Measurements from ENCODE around the gene MPHOSPH9.
"Not testable (repeated sequence)": the region's sequence is repeated elsewhere in the genome, so short reads cannot be mapped to it uniquely, and the experiment has no call there.

Gene MPHOSPH9

DNA sequence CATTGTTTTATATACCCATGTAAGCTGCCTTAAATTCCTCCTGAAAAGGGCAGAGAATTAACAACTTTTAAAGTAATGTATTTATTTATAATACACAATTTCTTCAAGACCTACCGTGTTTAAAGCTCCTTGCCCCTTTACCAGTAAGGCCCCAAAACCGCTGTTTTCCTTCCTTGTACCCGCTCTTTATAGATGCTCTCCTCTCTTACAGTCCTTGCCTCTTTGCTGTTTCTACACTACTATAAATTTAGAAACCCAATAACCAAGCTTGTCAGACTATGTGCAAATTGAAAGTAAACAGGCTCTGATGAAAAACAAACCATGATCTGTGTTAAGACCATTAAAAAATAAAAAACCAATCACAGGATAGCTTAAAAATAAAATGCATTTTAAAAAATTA, 3.9 kb downstream of the MPHOSPH9 start:
- DNase-seq (ENCODE audit: low read depth, low spot score) = no peak

DNA sequence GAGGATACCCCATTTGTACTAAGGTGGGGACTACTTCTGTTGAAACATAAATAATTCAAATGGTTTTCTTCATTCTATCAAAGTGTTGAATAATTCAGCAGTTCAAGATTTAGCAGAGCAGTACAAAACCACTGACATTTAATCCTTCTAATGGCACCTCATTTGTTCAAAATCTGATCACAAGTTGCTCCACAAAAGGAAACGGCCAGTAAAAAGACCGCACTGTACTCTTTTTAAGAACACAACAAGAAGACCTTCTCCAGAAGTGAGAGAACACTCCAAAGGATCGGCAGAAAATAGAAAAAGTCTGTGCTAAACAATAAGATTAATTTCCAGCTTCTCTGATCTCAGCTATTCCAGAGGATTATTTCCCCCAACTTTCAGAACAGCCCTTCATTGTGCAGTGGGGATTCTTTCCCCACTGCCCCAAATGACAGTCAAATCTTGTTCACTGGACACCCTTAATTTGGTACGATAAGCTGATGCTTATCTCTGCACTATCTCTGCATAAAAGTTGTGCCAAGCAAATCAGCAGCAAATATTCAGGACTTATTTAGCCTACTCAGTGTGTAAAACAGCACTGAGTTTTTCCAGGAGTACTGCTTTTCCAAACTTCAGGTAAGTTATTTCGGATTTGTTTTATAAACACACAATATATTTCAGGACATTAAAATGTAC, 5.2 kb downstream of the MPHOSPH9 start:
- no peak for DNase-seq (ENCODE audit: low read depth, low spot score)

DNA sequence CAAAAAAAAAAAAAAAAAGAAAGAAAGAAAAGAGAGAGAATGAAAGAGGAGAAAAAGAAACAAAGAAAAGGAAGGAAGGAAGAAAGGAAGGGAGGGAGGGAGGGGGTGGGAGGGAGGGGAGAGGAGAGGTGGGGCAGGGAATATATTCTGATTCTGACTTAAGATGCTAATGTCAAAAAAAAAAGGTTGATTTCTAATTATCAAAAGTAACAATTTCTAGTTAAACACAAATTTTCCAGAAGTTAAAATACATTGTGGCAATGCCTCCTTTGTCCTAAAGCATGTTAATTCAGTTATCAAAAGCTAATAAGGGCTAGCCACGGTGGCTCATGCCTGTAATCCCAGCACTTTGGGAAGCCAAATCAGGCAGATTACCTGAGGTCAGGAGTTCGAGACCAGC, 7.5 kb downstream of the MPHOSPH9 start:
- DNase-seq (ENCODE audit: low read depth, low spot score) = no peak

DNA sequence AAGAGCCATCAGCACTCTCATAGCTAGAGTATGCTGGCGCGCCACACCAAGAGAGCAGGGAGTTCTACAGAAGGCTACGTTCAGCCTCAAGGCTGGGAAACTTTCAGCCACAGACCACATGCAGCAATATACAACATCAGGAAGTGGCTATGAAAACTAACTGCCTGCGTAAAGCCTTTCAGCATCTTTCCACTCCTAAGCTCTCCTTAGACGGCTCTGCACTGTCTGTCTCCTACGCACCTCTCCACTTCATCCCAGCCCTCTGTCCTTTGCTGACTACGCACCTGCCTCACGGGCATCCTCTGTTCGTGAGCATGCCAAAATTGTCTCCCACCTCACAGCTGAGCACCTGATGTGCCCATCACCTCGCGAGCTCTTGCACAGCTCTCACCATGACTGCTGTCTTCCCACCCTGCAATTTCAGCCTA, 9.7 kb downstream of the MPHOSPH9 start:
- no peak for DNase-seq (ENCODE audit: low read depth, low spot score)

DNA sequence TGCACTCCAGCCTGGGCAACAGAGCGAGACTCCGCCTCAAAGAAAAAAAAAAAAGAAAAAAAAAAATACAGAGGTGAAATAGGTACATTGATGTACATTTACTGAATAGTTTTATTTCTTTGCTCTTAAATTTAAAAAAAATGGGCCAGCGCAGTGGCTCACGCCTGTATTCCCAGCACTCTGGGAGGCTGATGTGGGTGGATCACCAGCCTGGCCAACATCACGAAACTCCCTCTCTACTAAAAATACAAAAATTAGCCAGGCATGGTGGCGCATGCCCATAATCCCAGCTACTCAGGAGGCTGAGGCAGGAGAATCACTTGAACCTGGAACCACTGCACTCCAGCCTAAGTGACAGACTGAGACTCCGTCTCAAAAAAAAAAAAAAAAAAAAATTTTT, 25.1 kb downstream of the MPHOSPH9 start:
- not testable (repeated sequence) for DNase-seq (ENCODE audit: low read depth, low spot score)

DNA sequence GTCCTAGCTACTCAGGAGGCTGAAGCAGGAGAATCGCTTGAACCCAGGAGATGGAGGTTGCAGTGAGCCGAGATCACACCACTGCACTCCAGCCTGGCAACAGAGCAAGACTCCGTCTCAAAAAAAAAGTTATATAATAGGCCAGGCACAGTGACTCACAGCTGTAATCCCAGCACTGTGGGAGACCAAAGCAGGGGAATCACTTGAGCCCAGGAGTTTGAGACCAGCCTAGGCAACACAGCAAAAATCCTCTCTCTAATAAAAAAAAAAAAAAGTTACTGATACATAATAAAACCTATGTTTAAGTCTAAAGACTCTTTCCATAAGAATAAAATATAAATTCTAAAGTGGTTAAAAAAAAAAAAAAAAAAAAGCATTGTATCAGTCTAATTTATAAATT, 26.1 kb downstream of the MPHOSPH9 start:
- DNase-seq (ENCODE audit: low read depth, low spot score) = not testable (repeated sequence)

DNA sequence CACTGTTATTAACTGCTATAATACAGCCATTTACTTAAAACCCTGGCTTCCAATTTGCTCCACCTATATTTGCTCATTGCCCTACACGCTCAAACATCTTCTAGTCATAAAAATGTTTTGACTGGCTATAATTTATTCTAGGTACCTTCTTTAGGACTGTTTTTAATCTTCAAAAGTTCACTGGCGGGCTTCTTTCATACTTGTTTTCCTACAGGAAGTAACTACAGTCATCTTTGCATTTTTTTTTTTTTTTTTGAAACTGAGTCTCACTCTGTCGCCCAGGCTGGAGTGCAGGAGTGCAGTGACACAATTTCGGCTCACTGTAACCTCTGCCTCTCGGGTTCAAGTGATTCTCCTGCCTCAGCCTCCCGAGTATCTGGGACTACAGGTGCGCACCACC, 32.5 kb downstream of the MPHOSPH9 start:
- DNase-seq (ENCODE audit: low read depth, low spot score) = no peak

DNA sequence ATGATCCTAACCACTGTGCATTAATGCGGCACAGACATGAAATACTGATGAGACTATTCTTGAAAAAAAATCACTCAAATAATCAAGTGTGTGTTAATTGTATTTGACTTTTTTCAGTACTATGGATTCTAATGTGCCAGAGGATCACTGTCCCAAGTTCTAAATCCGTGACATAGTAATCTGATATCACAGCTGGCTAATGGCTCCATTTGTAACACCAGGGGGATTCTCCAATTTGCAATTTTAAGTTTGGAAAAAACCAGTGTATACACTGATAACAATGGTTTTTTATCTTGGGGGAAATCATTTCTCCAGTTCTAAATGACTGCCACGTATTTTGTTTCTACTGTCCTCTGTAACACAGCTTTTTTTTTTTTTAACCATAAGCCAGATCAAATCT, 33.0 kb downstream of the MPHOSPH9 start:
- no peak for DNase-seq (ENCODE audit: low read depth, low spot score)

DNA sequence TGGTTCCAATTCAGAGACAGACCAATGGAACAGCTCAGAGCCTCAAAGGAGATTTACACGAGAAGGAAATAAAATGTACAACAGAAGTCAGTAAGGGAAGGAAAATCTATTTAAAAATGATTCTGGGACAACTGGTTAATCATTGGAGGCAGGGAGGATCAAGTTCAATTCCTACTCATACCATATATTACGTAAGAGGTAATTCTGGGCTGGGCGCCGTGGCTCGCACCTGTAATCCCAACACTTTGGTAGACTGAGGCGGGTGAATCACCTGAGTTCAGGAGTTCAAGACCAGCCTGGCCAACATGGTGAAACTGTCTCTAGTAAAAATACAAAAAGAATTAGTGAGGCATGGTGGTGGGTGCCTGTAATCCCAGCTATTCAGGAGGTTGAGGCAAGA, 45.3 kb downstream of the MPHOSPH9 start:
- no peak for DNase-seq (ENCODE audit: low read depth, low spot score)

DNA sequence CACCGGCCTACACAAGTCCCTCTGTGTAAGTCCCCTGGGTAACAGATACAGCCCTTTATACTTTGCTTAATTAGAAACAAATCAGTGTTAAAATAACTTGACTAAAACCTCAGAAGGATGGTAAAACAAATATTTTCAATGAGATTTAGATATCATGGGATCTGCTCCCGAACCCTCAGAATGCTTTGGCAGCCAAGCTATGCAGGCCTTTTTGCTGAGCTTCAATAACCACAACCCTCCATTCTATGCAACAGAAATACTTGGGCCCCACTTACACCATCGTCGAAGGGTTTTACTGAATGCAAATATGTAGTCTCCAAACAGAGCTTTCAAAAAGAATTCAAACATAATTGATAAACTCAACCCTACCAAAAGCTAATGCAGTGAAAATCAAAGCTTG, 52.8 kb downstream of the MPHOSPH9 start:
- no peak for DNase-seq (ENCODE audit: low read depth, low spot score)

DNA sequence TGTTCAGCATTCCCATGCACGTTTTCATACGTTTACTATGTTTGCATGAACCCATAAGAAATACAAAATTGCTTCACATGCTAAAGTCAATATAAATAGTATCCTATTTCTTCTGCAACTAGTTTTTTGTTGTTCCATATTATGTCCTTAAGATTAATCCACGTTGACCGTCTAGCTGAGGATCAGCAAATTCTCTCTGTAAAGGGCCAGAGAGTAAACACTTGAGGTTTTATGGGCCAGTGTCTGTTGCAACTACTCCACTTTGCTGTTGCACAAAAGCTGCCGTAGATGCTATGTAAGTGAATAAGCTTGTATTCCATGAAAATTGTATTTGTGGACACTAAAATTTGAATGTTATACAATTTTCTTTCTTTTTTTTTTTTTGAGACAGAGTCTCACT, 61.0 kb downstream of the MPHOSPH9 start:
- no peak for DNase-seq (ENCODE audit: low read depth, low spot score)

DNA sequence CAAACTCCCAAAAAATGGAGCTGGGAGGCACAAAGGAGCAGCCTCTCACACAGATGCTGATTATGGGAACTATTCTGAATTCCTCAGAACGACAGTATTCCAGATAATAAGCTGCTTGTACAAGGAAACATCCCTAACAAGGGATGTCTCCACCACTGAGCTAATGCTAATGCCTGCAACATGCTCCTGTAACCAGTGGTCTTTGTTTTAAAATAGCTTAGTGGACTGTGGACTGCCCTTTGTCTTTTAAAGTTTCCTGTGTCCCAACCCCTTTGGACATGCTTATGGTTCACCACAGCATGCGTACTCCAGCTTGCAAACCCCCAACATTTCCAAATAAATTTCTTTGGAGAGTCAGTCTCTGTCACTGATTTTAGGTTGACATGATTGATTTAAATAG, 65.6 kb downstream of the MPHOSPH9 start:
- no peak for DNase-seq (ENCODE audit: low read depth, low spot score)

DNA sequence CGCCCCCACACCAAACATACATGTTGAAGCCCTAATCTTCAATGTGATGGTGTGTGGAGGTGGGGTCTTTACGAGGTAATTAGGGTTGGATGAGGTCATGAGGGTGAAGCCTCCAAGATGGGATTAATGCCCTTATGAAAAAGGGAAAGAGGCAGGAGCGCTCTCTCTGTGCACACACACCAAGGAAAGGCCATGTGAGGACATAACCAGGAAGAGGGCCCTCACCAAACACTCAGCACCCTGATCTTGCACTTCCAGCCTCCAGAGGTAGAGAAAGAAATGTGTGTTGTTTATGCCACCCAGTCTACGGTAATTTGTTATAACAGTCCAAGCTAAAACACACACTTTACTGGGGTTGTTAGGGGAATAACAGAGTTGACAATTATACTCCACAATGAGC, 67.4 kb downstream of the MPHOSPH9 start:
- DNase-seq (ENCODE audit: low read depth, low spot score) = no peak

DNA sequence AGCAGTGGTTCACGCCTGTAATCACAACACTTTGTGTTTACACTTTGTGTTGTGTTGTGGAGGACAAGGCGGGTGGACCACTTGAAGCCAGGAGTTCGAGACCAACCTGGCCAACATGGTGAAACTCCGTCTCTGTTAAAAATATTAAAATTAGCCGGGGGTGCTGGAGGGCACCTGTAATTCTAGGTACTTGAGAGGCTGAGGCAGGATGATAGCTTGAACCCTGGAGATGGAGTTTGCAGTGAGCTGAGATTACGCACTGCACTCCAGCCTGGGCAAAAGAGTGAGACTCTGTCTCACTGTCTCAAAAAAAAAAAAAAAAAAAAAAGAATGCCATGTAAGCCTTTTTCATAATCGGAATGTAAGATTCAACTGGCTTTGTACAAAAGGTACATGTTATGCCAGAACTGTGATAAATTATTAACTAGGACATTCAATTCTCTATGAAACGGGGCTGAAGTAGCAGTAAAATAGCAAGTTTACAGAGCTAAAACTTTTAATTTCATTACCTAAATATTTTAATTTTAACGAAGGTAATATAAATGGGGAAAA, 68.2 kb downstream of the MPHOSPH9 start:
- DNase-seq (ENCODE audit: low read depth, low spot score) = no peak

DNA sequence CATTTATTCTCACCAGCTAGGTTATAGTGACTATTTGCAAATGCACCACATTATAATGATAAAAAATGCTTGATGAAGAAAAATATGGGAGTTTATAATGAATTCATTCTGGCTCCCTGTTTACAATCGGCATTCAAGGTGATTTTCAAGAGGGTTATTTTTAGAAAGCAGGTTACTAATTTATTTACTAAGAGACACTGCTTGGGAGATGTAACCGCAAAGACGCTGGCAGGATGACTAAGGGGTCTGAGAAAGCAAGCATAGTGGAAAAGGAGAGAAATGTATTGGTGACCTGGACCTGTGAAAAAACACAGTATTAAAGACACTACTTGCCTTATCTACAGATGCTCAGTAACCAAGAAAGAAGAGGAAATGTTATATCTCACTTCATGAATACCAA, 68.7 kb downstream of the MPHOSPH9 start:
- no peak for DNase-seq (ENCODE audit: low read depth, low spot score)

DNA sequence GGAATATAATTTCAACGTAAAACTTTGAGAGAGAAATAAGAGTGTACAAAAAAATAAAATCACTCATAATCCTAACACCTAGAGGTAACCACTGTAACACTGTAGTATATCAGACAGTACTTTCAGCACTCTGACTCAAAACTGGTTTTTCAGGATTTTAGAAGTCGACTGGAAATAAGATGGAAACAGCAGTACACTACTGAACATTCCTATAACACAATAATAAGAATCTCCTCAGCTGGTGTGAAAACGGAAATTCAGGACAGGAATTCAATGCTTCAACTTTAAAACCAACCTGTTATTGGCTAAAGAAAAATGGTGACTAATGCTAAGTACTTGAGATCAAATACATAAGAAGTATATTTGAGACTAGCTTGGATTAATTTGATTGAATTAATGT, 69.7 kb downstream of the MPHOSPH9 start:
- DNase-seq (ENCODE audit: low read depth, low spot score) = no peak

DNA sequence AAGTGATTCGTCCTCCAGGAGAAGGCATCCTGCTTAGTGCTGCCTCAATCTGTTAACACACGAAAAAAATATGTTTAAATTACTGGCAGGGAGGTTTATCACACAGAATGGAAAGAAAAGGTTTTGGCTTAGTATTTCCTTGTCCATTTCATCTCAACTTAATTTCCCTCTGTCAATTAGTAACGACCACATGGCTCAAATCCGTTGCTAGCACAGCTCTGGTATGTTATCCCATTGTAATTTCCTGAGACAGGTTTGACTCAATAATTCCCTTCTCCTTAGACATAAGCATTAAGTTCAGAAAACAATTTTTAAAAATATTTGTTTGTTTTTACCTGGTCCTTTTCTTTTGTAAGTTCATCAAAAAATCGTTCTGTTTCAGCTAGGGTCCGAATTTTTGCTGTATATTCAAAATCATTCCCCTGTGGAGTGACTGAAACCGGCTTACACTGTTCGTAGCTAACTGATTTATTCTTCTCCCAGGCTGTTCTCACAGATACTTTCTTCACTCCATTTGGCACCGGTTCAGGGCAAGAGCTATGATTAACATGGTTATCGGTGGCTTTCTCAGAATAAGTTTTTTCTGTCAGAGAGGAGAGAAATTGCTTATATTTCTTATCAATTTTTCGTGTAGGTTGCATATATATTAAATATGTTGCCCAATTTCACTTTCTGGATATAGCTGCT, 72.0 kb downstream of the MPHOSPH9 start:
- no peak for DNase-seq (ENCODE audit: low read depth, low spot score)

DNA sequence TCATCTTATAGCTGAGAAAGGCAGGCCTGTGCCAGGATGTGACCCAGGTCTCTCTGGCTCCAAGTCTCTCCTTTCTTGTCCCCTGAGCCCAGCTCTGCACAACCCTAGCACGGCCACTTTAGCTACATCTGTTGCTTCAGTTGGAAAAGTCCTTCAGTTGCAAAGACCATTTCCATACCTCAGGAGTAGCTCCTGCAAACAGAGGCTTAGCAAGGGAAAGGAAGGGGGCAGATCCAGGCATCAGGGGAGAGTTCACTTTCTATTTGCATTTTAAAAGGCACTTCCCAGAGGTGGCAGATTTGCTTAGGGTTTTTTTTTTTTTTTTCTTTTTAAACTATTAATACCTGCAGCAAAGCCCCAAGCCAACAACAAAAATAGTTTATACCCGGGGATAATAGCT, 79.0 kb downstream of the MPHOSPH9 start:
- DNase-seq (ENCODE audit: low read depth, low spot score) = no peak

DNA sequence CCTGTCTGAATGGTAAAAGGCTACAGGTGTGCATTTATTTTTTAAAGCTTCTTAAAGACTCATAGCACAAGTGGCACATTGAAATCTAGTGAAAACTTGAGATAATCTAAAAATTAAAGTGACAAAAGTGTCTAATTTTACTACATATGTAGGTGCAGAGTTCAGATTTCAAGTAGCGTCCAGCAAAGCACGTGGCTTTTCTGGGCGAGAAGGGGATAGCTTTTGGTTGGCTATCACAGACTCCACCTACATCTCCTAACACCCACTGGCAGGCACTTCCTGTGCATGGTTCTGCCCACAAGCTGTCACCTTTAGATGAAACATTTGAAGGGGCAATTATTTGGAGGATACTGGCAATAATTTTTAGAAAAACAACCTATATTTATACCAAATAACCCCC, 80.1 kb downstream of the MPHOSPH9 start:
- no peak for DNase-seq (ENCODE audit: low read depth, low spot score)

DNA sequence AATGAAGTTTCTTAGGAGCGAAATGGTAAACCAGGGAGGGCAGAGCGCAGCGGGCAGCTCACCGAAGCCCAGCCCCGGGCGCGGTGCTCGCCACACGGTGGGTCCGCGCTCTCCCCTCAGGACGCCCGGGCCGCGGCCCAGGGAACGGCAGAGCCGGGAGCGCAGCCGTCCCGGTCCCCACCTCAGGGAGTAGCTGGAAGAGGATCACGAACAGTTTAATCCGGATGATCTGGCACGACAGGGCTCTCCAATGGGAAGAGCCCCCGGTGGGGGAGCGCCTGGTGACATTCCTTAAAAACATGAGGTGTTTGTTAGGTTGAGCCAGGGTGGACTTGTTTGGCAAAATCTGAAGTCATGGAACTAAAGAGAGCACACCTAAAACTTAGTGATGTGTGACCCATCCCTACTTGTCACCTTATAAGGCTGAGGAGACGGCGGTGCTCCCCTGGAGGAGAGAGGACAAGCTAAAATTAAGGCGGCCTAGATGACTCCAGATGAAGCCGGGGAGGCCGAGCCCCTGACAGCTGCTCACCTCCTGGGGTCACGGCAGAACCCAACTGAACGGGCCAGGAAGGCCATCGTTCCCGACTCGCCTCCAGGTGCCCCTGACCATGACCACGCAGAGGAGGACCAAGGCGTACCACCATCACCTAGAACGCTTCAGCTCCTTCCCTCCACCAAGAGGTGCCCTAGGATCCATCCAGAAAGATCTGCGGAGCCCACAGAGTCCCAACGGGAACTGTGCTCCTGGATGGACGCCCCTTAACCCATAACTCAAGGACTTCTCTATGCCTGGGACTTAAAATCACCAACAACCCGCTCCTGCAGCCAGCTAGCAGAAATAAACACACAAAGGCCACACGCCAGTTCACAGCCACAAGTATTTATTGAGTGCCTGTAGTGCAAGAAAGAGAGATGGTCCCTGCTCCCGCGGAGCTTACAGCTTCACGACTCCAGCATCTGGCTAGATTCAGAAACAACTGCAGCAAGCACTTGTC, 81.2 kb downstream of the MPHOSPH9 start:
- DNase-seq (ENCODE audit: low read depth, low spot score) = no peak

DNA sequence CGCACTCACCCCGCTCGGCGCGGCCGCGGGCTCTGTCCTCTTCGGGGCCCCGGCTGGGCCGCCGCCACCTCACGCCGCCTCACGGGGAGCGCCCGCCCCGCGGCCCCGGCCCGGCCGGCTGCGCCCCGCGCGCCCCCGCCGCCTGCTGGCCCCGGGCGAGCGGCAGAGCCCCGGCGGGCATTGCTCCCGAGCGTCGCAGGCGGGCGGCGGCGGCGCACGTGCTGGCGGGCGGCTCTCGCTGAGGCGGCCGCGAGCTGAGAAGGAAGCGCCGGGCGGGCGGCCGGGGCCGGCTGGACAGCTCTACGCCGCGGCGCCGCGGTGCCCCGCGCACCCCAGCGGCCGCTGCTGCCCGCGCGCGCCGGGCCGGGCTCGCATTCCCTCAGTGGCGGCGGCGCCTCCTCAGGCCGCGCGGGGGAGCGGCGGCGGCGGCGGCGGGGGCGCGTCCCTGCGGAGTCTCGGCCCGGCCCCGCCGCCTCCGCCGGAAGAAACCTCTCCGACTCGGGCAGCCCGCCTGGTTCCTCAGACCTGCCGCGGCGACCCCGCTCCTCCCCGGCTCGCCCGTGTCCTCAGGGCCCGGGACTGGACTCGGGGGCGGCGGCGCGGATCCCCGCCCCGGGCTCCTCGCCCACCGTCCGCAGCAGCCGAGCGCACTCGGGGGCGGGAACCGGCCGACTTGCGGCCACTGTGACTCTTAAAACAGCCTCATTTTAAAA, 82.0 kb downstream of the MPHOSPH9 start, which contains the start of gene PITPNM2:
TSS of gene PITPNM2 (minus strand) at position 347 of the 713 bp plus-strand sequence. CDS start 116,500 bp downstream, outside the sequence.
- no peak for DNase-seq (ENCODE audit: low read depth, low spot score)

Data from activated naive CD8-positive, alpha-beta T cell treated with anti-CD3 and anti-CD28 coated beads, Interleukin-2, amount 50 U/mL, for 16 hours (primary cell).